ENCODE data around the gene NCAPD2.

DNA sequence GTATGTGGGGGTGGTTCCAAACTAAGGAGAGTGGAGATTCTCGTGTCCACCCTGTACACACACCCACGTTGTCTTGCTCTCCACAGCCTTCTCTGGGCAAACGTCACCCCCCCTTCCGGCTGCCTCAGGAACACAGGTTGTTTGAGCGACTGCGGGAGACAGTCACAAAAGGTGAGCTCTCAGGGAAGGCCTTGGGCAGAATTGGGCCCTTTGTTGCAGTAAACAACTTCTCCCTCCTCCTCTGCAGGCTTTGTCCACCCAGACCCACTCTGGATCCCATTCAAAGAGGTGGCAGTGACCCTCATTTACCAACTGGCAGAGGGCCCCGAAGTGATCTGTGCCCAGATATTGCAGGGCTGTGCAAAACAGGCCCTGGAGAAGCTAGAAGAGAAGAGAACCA lies 32.3 kb downstream of the NCAPD2 start:
- no peak for TF ChIP-seq CTCF (IDR thresholded peaks at IDR 0.05; ENCODE audit: low read depth, low read length)
- TF ChIP-seq EZH2phosphoT487 (IDR thresholded peaks at IDR 0.05; ENCODE audit: low read depth) = no peak
